ENCODE data around the gene KNDC1.

KNDC1 gene

DNA sequence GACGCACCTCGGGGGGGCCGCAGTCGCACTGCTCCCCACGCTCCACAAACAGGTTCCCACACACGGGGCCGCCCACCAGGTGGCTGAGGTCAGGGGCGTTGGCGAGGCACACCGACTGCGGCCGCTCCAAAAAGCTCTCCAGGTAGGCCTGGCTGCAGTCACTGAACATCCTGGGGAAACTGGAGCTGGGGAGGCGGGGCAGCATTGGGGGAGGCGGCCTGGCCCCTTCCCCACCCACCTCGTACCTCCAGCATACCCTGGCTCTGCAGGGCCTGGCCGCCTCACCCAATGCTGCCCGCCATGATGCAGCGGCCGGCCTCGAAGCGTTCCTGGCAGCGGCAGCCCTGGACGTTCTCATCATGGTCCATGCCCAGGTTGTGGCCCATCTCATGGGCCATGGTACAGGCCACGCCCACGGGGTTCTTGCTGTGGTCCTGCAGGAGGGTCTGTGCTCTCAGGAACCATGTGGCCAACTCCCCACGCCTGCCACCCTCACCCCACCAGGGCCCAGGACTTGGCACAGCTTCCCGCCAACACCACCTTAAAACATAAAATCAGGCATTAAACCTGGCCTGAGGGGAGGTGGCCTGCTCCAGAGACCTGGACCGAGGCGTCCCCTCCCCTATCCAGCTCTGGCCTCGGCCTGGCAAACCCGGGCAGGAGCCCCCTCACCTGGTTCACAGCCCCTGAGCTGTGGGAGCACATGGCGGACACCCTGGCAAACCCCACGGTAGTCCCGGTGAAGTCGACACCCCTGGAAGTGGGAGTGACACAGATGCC lies 111.7 kb downstream of the KNDC1 start:
- DNase-seq (ENCODE audit: low spot score), result no peak
- in situ Hi-C loops (cut with MboI; ENCODE audit: low pct_unique_long_range_greater_than_20kb, low sequenced_read_pairs, unreplicated experiment), result no loop called here
- TF ChIP-seq, protein P1, sequence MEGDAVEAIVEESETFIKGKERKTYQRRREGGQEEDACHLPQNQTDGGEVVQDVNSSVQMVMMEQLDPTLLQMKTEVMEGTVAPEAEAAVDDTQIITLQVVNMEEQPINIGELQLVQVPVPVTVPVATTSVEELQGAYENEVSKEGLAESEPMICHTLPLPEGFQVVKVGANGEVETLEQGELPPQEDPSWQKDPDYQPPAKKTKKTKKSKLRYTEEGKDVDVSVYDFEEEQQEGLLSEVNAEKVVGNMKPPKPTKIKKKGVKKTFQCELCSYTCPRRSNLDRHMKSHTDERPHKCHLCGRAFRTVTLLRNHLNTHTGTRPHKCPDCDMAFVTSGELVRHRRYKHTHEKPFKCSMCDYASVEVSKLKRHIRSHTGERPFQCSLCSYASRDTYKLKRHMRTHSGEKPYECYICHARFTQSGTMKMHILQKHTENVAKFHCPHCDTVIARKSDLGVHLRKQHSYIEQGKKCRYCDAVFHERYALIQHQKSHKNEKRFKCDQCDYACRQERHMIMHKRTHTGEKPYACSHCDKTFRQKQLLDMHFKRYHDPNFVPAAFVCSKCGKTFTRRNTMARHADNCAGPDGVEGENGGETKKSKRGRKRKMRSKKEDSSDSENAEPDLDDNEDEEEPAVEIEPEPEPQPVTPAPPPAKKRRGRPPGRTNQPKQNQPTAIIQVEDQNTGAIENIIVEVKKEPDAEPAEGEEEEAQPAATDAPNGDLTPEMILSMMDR (IDR thresholded peaks at IDR 0.05; ENCODE audit: extremely low read depth, insufficient read depth, missing control alignments), result no peak

DNA sequence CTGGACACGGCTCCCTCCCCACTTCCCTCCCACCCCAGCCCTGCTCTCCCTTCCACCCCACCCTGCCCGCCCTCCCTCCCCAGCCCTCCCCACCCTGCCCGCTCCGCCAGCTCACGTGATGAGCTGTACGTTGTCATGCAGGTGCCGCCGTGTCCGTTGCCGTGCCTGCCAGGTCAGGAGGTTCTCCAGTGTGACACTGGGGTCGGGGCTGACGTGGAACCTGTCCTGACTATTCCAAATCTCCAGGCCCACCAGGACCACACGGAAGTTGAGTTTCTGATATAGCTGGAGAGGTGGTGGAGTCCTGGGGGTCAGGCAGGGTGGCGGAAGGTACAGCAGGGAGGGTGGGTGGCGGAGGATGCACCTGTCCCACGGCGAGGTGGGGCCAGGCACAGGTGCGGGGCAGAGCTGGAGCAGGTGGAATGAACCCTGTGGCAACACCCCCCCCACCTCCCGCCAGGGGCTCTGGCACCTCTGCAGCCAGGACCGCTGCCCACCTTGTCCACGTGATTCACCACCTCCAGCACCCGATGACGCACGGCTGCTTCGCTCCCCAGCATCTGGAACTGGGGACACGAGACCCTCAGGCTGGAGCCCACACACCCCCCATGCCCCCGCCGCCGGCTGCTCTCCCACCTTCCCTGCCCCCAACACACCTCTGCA lies 112.4 kb downstream of the KNDC1 start:
- in situ Hi-C loops (cut with MboI; ENCODE audit: low pct_unique_long_range_greater_than_20kb, low sequenced_read_pairs, unreplicated experiment), result no loop called here
- TF ChIP-seq, protein P1 (IDR thresholded peaks at IDR 0.05; ENCODE audit: extremely low read depth, insufficient read depth, missing control alignments), result no peak
- no peak for DNase-seq (ENCODE audit: low spot score)

DNA sequence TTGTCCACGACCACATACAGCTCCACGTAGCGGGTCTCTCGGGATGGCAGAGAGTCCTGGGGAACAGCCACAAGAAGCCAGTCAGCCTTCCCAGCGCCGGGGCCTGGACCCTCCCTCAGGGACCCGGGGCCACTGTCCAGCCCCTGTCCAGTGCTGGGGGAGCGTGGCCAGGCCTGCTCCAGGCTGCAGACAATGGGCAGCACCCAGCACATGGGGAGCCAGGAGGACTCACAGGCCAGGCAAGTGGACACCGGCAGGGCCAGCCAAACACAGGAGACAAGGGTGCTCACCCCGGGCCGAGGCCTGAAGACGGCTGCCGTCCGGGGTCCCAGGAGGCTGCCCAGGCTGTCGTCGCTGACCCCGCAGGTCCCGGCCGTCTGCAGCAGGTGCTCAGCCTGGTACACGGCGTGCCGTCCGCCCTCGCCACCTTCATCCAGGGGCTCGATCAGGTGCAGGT lies 113.0 kb downstream of the KNDC1 start:
- TF ChIP-seq, protein P1 (IDR thresholded peaks at IDR 0.05; ENCODE audit: extremely low read depth, insufficient read depth, missing control alignments), result no peak
- in situ Hi-C loops (cut with MboI; ENCODE audit: low pct_unique_long_range_greater_than_20kb, low sequenced_read_pairs, unreplicated experiment), result no loop called here

DNA sequence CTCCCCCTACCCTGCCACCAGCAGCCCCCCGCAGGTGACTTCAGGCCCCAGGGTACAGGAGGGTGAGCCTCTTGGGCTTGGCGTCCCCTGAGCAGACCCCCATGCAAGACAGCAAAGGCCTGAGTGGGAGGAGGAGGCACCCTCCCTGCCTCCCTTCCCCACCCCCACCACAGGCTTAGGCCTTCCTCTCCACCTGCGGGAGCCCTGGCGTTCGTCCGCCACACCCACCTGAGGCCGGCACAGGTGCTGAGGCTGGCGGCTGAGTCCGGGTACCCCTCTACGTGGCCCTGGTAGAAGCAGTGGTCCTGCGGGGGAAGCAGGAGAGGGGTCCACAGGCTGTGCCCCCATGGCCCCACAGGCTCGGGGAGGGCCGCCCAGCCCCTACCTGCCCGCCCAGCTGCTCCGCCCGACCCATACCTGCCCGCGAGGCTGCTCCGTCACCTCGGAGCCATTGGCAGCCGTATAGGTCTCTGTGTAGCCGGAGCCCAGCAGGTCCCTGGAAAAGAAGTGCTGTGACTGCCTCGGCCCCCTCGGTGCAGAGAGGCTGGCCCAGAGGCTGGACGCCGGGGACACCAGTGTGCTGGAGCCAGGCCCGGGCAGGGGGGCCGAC lies 113.6 kb downstream of the KNDC1 start:
- in situ Hi-C loops (cut with MboI; ENCODE audit: low pct_unique_long_range_greater_than_20kb, low sequenced_read_pairs, unreplicated experiment), result no loop called here
- no peak for DNase-seq (ENCODE audit: low spot score)
- TF ChIP-seq, protein P1 (IDR thresholded peaks at IDR 0.05; ENCODE audit: extremely low read depth, insufficient read depth, missing control alignments), result no peak

More for the DNA sequence above, 113.0 kb downstream of the KNDC1 start:
- DNase-seq (ENCODE audit: low spot score), result no peak

DNA sequence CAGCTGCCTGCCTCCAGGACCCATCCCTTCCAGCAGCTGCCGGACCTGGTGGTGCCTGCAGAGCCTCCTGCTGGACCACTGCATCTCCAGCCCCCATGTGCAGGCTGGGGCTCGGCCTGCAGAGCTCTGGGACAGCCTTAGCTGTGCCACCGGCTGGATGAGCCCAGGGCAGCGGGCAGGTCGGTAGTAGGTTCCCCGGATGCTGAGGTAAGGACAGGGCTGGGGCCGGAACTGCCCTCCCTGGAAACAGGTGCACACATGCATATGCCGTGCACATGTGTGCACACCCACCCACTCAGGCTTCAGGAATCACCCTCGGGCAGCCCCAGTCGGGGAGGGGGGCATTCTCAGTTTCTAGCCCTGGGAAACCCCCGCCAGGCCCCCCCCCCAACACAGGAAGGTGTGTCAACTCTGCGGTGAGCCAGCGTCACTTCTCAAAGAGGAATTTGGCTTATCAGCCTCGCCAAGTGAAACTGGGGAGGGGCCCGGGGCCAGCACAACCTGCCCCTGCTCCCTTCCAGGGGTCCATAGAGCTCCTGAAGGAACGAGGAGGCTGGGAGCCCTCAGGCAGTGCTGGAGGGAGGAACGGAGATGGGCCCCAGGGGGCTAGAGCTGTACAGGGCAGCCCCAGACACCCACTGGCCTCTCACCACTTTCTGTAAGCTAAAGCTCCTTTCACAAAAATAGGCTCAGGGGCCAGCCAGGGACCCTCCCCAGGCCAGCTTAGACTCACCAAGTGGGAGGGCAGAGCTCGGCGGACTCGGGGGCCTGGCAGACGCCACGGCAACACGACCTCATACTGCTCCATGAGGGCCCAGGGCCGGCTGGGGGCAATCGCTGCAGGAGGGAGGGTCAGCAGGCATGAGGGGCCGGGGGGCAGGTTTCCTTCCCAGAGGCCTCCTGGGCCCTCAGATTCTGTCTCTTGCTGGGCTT lies 115.0 kb downstream of the KNDC1 start:
- TF ChIP-seq, protein P1 (IDR thresholded peaks at IDR 0.05; ENCODE audit: extremely low read depth, insufficient read depth, missing control alignments), result no peak
- DNase-seq (ENCODE audit: low spot score), result peak; percentile 93
- in situ Hi-C loops (cut with MboI; ENCODE audit: low pct_unique_long_range_greater_than_20kb, low sequenced_read_pairs, unreplicated experiment), result no loop called here

DNA sequence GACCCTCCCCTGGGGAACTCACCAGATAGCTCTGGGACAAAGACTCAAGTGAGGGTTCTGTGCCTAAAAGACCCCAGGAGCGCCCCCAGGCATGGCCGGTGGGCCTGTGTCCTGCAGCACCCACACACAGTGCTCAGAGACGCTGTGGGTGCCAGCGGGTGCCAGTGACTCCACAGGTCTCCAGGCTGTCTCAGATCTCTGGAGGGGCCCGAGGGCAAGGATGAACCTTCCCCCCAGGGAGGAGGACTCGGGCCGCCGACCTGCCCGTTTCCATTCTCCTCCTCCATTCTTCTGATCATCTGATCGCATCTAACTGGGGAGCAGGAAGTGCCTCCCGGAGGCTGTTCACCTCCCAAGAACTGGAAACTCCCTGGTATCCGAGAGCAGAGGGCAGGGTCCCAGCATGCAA lies 115.7 kb downstream of the KNDC1 start:
- TF ChIP-seq, protein P1 (IDR thresholded peaks at IDR 0.05; ENCODE audit: extremely low read depth, insufficient read depth, missing control alignments), result peak; percentile 50
- in situ Hi-C loops (cut with MboI; ENCODE audit: low pct_unique_long_range_greater_than_20kb, low sequenced_read_pairs, unreplicated experiment), result no loop called here
- DNase-seq (ENCODE audit: low spot score), result peak; percentile 81
